Cardiac muscle cell (in vitro differentiated cells and primary cell): ENCODE results near the gene HIF1A. TPM values are rescaled to one million over a fixed set of nuclear protein-coding genes. Genes with fewer than 3 reads are reported as not detected.
A peak's percentile ranks its signal among the peaks of the same experiment; 100 is the strongest.
"Not testable (repeated sequence)": the region's sequence is repeated elsewhere in the genome, so short reads cannot be mapped to it uniquely, and the experiment has no call there.

Experiments
- DNase-seq, 2 donors: peaks; one replicate each; pipeline versions ENCODE4 v3.0.0 to v3.0.0-alpha.2; 2010 to 2017; ENCODE audit warnings: low read depth in 1 of 2, low spot score in 1 of 2
- H3K27ac ChIP-seq: fragments of 200-600 bp; sonication (generic); 2 replicates; pipeline ENCODE4 v1.5.1; 2016
- H3K27me3 ChIP-seq: fragments of 200-600 bp; sonication (generic); 2 replicates; pipeline ENCODE4 v1.6.0; 2016; ENCODE audit warnings: control low read depth
- H3K36me3 ChIP-seq: fragments of 200-600 bp; sonication (generic); 2 replicates; pipeline ENCODE4 v1.5.1; 2016; ENCODE audit warnings: control low read depth
- H3K4me1 ChIP-seq: fragments of 200-600 bp; sonication (generic); 2 replicates; pipeline ENCODE4 v1.8.1; 2017; ENCODE audit warnings: low read depth, mild to moderate bottlenecking, mixed run types
- H3K4me3 ChIP-seq: fragments of 200-600 bp; sonication (generic); 2 replicates; pipeline ENCODE4 v1.5.1; 2016; ENCODE audit warnings: mild to moderate bottlenecking
- H3K9me3 ChIP-seq: fragments of 200-600 bp; sonication (generic); 2 replicates; pipeline ENCODE4 v1.5.1; 2017; ENCODE audit warnings: low read depth, mild to moderate bottlenecking, control low read depth
- polyA plus RNA-seq: library from polyadenylated mRNA; unstranded; fragments of >200 nt; fragmentation: Nextera tagmentation; extraction: Ambion mirVana; gene quantifications from 2 replicates; pipeline ENCODE4 v1.2.1, GENCODE V29; 2016
- total RNA-seq: library from RNA; depleted of rRNA; stranded (reverse); fragments of >200 nt; gene quantifications from 2 replicates; pipeline ENCODE4 v1.2.3, GENCODE V29; 2016
- TF ChIP-seq, protein P1 (sequence below): IDR thresholded peaks from 2 replicates; pipeline ENCODE4 v1.5.1; 2012; ENCODE audit warnings: low read depth, mild to moderate bottlenecking, low read length

HIF1A gene
- total and polyA plus RNA-seq, 2 experiments from 2014 or later: 108 to 119 TPM

DNA sequence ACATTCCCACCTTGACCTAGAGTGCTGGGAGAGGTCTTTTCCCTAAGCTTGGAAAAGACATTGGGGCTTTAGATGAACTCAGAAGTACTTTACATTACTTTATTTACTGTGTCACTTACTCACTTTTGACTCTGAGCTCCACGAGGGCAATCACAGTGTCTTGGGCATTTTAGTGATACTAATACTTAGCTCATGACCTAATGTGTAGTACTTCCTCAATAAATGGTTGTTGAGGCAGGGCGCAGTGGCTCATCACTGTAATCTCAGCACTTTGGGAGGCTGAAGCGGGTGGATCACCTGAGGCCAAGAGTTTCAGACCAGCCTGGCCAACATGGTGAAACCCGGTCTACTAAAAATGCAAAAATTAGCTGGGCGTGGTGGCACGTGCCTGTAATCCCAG lies 47.1 kb downstream of the HIF1A start:
- no peaks in the 10 kb centered on the region for H3K27me3 ChIP-seq
- peaks cover 9% of the 10 kb centered on the region for H3K4me1 ChIP-seq
- TF ChIP-seq, protein P1, sequence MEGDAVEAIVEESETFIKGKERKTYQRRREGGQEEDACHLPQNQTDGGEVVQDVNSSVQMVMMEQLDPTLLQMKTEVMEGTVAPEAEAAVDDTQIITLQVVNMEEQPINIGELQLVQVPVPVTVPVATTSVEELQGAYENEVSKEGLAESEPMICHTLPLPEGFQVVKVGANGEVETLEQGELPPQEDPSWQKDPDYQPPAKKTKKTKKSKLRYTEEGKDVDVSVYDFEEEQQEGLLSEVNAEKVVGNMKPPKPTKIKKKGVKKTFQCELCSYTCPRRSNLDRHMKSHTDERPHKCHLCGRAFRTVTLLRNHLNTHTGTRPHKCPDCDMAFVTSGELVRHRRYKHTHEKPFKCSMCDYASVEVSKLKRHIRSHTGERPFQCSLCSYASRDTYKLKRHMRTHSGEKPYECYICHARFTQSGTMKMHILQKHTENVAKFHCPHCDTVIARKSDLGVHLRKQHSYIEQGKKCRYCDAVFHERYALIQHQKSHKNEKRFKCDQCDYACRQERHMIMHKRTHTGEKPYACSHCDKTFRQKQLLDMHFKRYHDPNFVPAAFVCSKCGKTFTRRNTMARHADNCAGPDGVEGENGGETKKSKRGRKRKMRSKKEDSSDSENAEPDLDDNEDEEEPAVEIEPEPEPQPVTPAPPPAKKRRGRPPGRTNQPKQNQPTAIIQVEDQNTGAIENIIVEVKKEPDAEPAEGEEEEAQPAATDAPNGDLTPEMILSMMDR: no peak
- H3K4me3 ChIP-seq: no peak overlapping the region
- H3K9me3 ChIP-seq: no peaks in the 10 kb centered on the region
- peak overlapping the region; percentile 55 for H3K27ac ChIP-seq
- DNase-seq: no peak
- H3K36me3 ChIP-seq: peaks cover 84% of the 10 kb centered on the region

DNA sequence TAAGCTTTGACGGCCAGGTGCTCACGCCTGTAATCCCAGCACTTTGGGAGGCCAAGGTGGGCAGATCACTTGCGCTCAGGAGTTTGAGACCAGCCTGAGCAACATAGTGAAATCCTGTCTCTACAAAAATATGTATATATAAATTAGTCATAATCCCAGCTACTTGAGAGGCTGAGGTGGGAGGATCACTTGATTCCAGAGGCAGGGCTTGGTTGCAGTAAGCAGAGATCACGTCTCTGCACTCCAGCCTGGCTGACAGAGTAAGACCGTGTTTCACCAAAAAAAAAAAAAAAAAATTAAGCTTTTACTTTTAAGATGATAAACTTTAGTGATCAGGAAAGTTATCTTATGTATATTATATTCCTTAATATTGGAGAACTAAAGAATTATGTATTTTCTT lies 48.9 kb downstream of the HIF1A start:
- no peak overlapping the region for H3K4me3 ChIP-seq
- H3K9me3 ChIP-seq: no peaks in the 10 kb centered on the region
- H3K27me3 ChIP-seq: no peaks in the 10 kb centered on the region
- DNase-seq: peak in 1 of 2 donors; percentile 64
- TF ChIP-seq, protein P1: no peak
- peaks cover 23% of the 10 kb centered on the region for H3K4me1 ChIP-seq
- peak overlapping the region; percentile 59 for H3K27ac ChIP-seq
- H3K36me3 ChIP-seq: peaks cover 69% of the 10 kb centered on the region

DNA sequence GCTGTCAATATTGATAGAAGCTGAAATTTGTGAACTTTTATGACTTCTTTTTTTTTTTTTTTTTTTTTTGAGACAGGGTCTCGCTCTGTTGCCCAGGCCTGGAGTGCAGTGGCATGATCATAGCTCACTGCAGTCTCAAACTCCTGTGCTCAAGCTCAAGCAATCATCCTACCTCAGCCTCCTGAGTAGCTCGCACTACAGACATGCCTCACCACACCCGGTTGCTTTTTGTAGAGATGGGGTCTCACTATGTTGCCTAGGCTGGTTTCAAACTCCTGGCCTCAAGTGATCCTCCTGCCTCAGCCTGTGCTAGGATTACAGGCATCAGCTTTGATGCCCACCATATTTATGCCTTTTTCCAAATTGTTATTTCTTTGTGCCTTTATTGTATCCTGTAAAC lies 51.0 kb downstream of the HIF1A start:
- Histone ChIP-seq H3K36me3 (peaks cover 54% of the 10 kb centered on the region), H3K27ac (peak overlapping the region; percentile 76), H3K4me3 (peak overlapping the region; percentile 50), H3K4me1 (peaks cover 24% of the 10 kb centered on the region)
- DNase-seq, H3K27me3 ChIP-seq, H3K9me3 ChIP-seq: not testable (repeated sequence)

DNA sequence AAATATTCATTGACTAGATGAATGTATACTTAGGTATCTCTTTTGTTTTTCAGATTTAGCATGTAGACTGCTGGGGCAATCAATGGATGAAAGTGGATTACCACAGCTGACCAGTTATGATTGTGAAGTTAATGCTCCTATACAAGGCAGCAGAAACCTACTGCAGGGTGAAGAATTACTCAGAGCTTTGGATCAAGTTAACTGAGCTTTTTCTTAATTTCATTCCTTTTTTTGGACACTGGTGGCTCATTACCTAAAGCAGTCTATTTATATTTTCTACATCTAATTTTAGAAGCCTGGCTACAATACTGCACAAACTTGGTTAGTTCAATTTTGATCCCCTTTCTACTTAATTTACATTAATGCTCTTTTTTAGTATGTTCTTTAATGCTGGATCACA lies 51.6 kb downstream of the HIF1A start:
- Histone ChIP-seq H3K27me3 (no peaks in the 10 kb centered on the region), H3K4me1 (peaks cover 29% of the 10 kb centered on the region), H3K4me3 (peak overlapping the region; percentile 50), H3K27ac (peak overlapping the region; percentile 76), H3K9me3 (no peaks in the 10 kb centered on the region), H3K36me3 (peaks cover 49% of the 10 kb centered on the region)
- DNase-seq: no peak
- TF ChIP-seq, protein P1: no peak

DNA sequence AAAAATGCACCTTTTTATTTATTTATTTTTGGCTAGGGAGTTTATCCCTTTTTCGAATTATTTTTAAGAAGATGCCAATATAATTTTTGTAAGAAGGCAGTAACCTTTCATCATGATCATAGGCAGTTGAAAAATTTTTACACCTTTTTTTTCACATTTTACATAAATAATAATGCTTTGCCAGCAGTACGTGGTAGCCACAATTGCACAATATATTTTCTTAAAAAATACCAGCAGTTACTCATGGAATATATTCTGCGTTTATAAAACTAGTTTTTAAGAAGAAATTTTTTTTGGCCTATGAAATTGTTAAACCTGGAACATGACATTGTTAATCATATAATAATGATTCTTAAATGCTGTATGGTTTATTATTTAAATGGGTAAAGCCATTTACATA lies 52.0 kb downstream of the HIF1A start:
- Histone ChIP-seq H3K9me3 (no peaks in the 10 kb centered on the region), H3K36me3 (peaks cover 44% of the 10 kb centered on the region), H3K27me3 (no peaks in the 10 kb centered on the region), H3K27ac (peak overlapping the region; percentile 76), H3K4me1 (peaks cover 33% of the 10 kb centered on the region), H3K4me3 (peak overlapping the region; percentile 50)
- TF ChIP-seq, protein P1: no peak
- no peak for DNase-seq

DNA sequence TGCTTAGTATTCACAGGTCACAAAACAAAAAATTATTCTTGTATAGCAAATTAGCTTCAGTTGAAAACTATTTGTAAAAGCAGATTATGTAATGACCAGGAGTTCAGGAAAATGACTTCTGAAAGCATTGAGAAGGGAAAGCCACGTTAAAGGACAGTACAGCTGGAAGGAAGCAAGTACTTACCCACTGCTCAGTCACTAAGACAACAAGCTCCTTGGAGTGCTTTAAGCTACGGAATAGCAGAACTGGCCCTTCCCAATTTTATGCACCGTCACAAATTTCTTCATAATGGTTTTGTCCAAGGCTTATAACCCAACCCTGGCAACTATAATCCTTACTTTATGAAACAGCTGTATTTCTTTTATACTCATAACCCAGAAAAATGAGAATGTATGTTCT lies 54.0 kb downstream of the HIF1A start:
- Histone ChIP-seq H3K9me3 (no peaks in the 10 kb centered on the region), H3K27ac (peak overlapping the region; percentile 76), H3K4me3 (peak overlapping the region; percentile 50), H3K36me3 (peaks cover 27% of the 10 kb centered on the region), H3K27me3 (no peaks in the 10 kb centered on the region), H3K4me1 (peaks cover 46% of the 10 kb centered on the region)
- DNase-seq: peak; percentile 15 to 49
- TF ChIP-seq, protein P1: no peak
